ENCODE data around the gene TBL1XR1.
"Not testable (repeated sequence)": the region's sequence is repeated elsewhere in the genome, so short reads cannot be mapped to it uniquely, and the experiment has no call there.

Gene TBL1XR1

DNA sequence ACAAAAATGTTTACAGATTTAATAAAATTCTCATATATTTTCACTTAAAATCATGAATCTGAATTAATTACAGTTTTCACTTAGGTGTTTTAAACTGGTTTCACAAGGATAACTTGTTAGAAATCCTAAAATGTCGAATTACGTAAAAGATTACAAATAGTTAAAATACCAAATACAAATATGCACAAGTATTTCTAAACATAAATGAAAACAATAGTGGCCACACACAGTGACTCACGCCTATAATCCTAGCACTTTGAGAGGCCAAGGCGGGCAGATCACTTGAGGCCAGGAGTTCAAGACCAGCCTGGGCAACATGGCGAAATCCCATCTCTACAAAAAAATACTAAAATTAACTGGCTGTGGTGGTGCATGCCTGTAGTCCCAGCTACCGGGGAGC lies 10.9 kb upstream of the TBL1XR1 start:
- no peak for DNase-seq

GRCh38 chr3:177206936-177207335 lies 9.7 kb upstream of the TBL1XR1 start:
- DNase-seq = no peak

- DNase-seq = no peak
Measured at GRCh38 chr3:177203689-177204395, 6.6 kb upstream of the TBL1XR1 start.

DNA sequence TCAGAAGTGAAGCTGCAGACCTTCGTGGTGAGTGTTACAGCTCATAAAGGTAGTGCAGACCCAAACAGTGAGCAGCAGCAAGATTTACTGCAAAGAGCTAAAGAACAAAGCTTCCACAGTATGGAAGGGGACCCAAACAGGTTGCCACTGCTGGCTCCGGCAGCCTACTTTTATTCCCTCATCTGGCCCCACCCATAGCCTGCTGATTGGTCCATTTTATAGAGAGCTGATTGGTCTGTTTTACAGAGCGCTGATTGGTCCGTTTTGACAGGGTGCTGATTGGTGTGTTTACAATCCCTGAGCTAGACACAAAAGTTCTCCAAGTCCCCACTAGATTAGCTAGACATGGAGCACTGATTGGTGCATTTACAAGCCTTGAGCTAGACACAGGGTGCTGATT lies 5.7 kb upstream of the TBL1XR1 start:
- not testable (repeated sequence) for DNase-seq

DNA sequence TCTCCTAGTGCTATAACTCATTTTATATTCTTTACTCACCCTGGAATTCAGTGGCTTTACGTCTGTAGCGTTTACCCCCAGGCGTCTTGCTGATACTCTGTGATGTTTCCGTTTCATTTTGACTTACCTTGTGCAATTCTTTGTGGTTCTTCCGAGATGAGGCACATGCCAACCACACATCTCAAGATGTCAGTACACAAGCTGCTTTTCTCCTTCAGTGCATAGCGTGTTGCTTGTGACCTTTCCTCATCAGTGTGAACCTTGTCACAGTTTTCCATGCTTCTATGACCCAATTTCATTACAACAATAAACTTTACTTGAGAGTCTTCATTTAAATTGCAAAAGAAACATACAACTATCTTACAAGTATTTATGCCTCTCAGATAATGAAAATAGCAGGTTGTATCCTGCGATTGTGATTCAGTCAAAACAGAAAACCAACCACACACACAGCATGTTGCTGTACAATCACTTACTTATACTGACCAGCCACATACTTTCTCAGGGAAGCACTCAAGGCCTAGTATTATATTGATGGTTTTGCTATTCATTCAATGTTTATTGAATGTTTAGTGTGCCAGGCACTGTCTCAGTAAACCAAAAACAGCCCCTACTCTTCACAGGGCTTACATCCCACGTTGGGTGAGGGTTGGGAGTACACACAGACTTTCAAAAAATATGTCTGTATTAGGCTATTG lies 4.6 kb upstream of the TBL1XR1 start:
- DNase-seq = no peak

DNA sequence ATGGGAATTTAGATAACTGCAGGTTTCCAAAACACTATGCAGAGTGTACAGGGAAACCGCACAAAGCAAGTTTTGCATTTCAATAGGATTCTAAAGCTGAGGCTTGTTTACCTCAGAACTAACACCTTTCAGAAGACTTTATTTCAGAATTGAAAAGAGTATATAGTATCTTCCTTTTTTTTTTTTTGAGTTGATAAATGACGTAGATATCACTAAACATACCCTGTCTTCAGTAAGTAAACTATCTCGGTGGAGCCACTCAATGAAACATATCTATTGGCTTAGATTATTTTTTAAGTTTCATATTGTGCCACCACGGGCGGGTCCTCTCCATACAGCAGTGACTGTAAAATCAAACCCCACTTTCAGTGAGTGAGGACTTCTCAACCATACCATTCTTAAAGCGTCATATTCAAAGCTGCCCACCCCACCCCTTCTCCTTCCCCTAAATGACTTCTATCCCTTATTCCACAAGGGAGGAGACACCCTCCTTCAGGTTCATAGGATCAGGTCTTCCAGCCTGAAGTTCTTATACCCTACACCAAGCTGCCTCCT lies 2.0 kb upstream of the TBL1XR1 start:
- no peak for DNase-seq

DNA sequence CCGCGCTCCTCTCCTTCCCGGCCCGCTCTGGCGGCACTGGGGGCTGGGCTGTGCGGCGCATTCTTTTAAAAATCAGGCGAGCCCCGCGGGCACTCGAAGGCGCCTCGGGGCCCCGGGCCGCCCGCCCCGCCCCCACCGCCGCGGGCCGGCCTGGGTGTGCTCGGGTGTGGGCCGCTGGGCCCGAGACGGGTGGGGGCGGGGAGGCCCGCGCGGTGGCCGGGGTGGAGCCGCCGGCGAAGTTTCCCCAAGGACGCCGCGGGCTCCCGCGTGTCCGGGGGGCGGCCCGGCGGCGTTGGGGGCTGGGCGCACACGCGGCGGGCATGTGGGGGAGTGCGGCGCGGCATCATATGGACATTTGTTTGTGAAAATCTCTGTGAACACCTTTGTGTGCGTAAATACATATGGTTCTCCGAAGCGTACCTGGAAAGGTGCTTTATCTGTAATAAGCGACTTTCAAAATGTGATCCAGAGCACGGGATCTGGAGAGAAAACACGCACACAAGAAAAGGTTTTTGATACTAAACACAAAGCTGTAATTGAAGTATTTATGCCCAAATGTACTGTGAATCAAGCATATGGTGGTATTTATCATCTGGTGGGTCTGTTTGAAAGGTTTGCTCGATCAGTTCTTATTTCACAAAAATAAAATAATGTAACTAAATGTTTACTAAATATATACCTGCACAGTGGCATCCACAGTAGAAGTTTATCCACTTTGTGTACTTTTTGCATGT lies 612 bp upstream of the TBL1XR1 start:
- no peak for DNase-seq

GRCh38 chr3:177196456-177197040 lies 734 bp downstream of the TBL1XR1 start:
- peak; percentile 61 for DNase-seq

DNA sequence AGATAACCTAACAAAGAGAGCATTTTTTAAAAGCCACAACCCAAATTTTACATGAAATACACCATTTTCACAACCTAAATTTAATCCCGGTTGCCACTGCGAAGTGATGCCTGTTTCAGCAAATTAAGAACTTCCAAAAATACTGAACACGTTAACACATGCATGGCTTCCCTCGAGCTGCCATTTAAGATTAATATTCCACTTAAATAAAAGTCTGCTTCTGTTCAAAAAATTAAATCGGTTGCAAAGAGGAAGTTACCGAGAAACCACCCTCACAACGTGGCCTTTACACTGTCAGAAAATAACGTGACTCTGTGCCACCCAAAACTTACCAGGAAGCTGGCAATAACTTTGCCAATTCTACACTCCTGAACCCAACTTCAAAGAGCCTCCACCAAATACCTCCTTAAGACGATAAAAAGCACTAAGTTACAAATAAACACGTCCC lies 1.2 kb downstream of the TBL1XR1 start:
- DNase-seq = no peak

DNA sequence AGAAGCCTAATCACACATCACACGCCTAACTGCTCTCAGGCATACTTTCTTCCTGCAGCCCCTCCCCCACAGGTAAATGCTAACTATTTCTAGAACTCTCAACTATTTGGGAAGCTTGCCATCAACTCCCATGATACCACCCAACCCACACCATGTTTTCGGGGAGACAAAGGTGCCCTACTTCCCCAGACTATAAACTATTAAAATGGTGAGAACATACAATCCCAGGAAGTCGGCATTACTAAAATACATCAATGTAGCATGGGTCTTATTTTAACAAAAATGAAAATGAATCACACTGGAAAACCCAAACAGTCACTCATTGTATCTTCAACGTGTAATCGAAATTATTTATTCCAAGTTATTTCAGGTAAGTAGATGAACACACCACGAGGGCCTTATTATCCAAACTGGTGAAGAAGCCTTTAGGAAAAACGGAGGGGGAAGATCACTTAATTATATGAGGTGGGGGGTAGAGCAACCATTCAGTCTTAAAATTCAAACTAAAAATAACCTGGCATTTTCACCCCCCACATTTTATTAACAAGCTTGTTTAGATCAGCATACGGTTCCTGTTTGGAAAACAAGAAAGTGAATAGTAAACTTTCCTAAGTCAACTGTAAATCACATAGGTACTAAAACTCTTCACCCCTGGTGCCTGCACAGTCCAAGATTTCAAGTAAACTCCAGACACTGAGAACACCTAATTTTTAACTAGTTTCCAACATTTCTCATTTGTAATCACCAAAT lies 1.9 kb downstream of the TBL1XR1 start:
- peak; percentile 60 for DNase-seq

DNA sequence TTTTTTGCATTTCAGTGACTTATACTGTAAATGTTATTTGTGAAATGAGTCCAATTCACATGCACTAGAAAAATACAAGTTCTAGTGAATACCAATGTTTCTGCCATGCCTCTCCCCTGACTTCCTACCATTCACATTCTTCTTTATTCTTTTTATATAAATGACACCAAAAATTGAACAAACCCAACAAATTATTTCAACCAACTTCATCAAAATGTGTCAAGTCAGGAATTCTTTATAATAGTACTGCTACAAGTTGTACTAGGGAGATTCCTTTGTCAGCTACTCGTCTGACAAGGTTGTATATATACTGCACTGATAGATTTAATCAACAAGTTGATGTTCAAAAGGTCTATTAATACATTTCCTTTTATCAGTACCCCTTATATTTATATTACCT lies 3.0 kb downstream of the TBL1XR1 start:
- no peak for DNase-seq

GRCh38 chr3:177193688-177194268 lies 3.5 kb downstream of the TBL1XR1 start:
- DNase-seq = no peak

DNA sequence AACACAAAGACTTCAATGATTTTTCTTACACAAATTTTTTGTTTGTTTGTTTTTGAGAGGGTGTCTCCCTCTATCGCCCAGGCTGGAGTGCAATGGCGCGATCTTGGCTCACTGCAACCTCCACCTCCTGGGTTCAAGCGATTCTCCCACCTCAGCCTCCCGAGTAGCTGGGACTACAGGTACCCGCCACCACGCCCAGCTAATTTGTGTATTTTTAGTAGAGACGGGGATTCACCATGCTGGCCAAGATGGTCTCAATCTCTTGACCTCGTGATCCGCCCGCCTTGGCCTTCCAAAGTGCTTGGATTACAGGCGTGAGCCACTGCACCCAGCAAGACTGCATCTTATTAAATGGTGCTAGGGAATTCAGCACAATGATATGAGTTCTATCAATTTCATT lies 4.0 kb downstream of the TBL1XR1 start:
- DNase-seq = not testable (repeated sequence)

DNA sequence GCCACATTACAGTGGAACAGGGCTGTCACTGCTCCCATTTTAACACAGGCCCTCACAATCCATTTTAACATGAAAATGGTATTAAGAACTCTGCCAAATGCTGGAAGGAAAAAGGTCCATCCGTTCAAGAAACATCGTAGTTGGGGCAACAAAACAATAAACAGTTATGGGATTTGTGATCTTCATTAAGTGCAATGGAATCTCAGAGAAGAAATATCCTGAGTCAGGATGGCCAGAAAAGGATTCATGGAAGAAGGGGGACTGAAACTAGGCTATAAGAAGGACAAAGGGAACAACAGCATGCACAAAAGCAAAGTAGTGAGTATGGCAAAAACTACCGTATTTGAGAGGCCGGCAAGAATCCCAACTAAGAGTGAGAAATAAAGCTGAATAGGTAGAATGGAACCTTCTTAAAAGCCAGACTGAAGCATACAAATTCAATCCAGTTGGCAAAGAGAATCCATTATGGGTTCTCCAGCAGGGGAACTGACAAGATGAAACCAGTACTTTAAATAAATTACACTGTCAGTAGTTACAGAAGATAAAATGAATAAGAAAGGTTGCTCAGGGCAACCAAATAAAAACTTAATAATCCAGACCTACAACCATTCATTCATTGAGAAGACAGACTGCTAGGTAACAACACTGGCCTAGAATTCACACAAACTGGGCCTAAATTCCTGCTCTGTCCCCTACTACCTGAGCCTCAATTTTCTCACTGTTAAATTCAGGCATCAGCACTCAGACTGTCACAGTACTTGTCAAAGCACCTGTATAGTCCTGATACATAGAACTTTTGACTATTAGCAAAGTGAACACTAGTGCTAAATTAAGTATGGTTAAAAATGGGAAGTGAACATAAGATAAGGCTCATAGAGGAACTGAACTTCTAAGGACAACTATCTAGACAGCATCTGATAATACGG lies 6.3 kb downstream of the TBL1XR1 start:
- DNase-seq = no peak

- DNase-seq = not testable (repeated sequence)
Measured at GRCh38 chr3:177190184-177190583, 7.1 kb downstream of the TBL1XR1 start.

GRCh38 chr3:177188325-177188724 lies 9.0 kb downstream of the TBL1XR1 start:
- DNase-seq = not testable (repeated sequence)

- no peak for DNase-seq
Measured at GRCh38 chr3:177186306-177186705, 11.0 kb downstream of the TBL1XR1 start.

GRCh38 chr3:177185035-177185574 lies 12.2 kb downstream of the TBL1XR1 start:
- DNase-seq = no peak

DNA sequence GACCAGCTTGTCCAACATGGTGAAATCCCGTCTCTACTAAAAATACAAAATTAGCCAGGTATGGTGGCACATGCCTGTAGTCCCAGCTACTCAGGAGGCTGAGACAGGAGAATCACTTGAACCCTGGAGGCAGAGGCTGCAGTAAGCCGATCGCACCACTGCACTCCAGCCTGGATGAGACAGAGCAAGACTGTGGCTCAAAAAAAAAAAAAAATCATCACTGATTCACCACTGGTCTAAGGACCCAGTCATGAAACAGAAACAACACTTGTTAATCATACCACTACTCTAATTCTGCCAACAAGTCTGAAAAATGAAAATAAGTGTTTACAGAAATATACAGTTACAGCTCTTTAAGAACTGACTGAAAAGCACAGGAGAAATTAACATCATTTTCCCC lies 12.7 kb downstream of the TBL1XR1 start:
- not testable (repeated sequence) for DNase-seq

GRCh38 chr3:177182352-177182751 lies 14.9 kb downstream of the TBL1XR1 start:
- DNase-seq = no peak

DNA sequence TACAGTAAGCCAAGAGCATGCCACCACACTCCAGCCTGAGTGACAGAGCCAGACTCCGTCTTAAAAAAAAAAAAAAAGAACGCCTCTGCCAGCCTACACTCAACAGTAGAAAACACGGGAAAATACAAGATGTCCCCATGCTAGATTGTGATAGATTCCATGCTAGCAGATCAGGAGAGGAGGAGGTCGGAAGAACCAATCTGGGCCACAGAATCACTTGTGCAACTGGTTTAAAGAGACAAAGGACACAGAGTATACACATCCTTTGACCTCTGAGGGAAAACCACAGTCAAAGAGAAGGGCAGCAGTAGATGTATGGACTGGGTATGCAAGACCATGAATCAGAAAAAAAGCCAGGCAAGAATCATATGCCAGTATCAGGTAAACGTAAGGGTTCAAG lies 15.9 kb downstream of the TBL1XR1 start:
- no peak for DNase-seq

All from fibroblast of skin of right biceps (primary cell).